SU-DHL-6 (cell line): ENCODE results near the gene KL.

ENCODE experiments used
- CTCF ChIP-seq: fragments of 200-600 bp; sonication (generic); IDR thresholded peaks from one replicate; pipeline ENCODE4 v1.5.1; 2017; ENCODE audit warnings: antibody characterized with exemption, mild to moderate bottlenecking, low read length, moderate library complexity; ENCODE audit not compliant: insufficient read depth, poor library complexity, severe bottlenecking
- EZH2phosphoT487 ChIP-seq: fragments of 200-600 bp; sonication (generic), shearing (Covaris generic); conservative IDR thresholded peaks from 2 replicates; pipeline ENCODE4 v1.6.1; 2018; ENCODE audit warnings: mild to moderate bottlenecking, antibody characterized with exemption, low read length, moderate library complexity, mixed read lengths

DNA sequence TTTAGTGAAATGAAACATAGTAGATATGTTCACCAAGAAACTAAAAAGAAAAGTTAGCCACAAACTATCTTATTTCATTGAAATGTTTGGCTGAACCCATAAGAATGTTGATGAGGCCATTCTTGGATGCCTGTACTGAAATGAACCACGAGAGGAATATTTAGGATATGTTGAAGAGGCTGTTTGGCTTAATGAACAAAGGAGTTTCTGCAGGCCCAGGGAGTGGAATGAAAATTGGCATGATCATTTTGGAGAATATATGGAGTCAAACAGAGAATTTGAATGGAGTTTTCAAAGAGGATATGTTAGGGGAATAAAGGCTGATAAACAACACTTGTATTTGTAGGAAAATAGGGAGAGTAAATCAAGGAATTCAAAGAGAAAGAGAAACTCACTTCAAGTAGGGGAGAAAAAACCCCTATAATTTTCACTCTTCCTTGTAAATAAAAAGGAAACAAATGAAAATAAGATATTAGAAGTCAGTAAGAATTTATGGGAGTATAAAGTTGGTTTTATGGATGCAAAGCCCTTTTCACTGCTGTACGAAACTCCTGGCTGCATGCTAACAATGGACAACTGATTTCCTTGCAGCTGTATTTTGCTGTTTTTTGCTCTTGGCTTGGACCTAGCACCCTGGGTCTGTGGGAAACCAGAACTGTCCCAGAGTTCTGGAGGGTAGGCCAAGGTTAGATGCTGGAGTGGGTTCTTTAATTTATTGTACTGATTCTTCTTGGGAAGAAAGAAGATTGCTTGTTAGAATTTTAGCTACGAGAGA is 36.5 kb downstream of the KL start:
- TF ChIP-seq CTCF (no peak), EZH2phosphoT487 (no peak)
